ENCODE measurements around the gene TENM3.

The TENM3 gene

DNA sequence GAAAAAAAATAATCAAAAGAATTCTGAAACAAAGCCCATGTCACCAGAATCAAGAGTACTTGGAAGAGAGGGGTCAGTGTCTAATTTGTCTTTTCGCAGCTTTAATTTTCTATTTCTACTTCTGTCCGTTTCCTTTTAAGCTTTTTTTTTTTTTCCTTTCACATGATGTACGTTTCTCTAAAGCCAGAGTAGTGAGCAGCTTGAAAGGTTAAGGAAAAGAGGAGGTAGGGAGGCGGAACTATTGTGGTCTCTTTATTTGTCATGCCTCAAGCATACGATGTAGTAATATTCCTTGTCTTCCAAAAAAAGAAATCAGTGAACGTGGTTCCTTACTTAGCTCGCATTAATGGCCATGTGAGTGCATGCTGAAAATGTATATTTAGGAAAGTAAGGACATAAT is 311.5 kb downstream of the TENM3 start:
- no peak overlapping the region for H3K4me3 ChIP-seq (ENCODE audit: low read depth, low read length)
- TF ChIP-seq, protein P1, sequence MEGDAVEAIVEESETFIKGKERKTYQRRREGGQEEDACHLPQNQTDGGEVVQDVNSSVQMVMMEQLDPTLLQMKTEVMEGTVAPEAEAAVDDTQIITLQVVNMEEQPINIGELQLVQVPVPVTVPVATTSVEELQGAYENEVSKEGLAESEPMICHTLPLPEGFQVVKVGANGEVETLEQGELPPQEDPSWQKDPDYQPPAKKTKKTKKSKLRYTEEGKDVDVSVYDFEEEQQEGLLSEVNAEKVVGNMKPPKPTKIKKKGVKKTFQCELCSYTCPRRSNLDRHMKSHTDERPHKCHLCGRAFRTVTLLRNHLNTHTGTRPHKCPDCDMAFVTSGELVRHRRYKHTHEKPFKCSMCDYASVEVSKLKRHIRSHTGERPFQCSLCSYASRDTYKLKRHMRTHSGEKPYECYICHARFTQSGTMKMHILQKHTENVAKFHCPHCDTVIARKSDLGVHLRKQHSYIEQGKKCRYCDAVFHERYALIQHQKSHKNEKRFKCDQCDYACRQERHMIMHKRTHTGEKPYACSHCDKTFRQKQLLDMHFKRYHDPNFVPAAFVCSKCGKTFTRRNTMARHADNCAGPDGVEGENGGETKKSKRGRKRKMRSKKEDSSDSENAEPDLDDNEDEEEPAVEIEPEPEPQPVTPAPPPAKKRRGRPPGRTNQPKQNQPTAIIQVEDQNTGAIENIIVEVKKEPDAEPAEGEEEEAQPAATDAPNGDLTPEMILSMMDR (IDR thresholded peaks at IDR 0.05; ENCODE audit: low read depth, low read length): no peak

DNA sequence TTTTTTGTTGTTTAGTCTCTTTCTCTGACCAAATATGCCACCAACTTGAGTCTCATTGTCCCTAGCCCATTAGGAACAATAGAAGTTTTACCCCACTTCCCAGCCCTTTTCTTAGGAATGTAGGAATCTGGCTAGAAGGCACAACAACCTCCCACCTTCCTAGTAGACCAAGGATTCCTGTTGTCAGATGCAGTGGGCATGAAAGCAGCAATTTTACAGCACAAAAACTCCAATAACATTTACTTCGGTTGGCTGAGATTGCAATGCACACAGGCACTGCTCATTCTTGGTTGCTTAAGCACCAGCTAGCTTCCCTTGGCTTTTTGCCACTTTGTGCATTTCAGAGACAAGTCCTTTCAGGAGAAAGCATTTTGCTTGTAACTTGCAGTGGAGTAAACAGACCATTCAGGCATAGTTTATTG is 312.8 kb downstream of the TENM3 start:
- TF ChIP-seq, protein P1 (IDR thresholded peaks at IDR 0.05; ENCODE audit: low read depth, low read length): no peak

DNA sequence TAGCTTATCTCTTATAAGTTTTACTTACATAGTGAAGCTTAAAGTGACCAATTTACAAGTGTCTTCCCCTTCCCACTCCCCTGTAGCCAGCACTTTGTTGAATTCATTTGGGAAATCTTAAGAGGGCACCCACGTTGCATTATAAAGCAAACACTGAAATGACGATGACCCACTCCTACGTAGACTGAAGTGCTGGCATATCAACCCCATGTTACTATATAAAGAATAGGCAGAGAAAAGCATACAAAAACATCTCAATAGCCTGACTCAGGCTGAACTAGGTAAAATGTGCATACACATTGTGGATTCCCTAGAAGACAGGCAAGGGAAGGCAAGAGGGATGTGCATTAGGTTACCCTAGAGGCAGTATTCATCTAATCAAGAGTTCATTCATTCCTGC is 313.4 kb downstream of the TENM3 start:
- TF ChIP-seq, protein P1 (IDR thresholded peaks at IDR 0.05; ENCODE audit: low read depth, low read length): no peak
- peak overlapping the region; percentile 4; the same call in 1 of the 2 replicates for H3K4me3 ChIP-seq (ENCODE audit: low read depth, low read length)

More for the DNA sequence above, 312.8 kb downstream of the TENM3 start:
- no peak overlapping the region for H3K4me3 ChIP-seq (ENCODE audit: low read depth, low read length)

DNA sequence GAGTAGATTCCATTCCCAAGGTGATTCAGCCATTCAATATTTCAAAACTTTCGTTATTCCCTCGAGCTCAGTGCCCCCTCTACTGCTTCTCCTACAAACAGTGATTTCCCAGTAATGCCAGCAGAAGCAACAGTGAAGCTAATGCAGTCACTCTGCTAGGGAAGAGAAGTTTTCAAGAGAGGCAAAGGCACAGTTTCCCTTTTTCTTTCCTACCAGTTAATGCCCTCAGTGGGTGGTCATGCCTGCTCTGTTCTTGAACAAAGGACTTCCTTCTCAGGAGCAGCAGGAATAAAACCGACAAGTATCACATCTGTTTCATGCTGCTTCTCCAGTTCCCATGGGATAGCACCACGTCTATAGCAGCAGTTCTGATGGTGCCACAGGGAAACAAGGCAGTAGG is 317.2 kb downstream of the TENM3 start:
- H3K4me3 ChIP-seq (ENCODE audit: low read depth, low read length): no peak overlapping the region
- TF ChIP-seq, protein P1 (IDR thresholded peaks at IDR 0.05; ENCODE audit: low read depth, low read length): no peak

DNA sequence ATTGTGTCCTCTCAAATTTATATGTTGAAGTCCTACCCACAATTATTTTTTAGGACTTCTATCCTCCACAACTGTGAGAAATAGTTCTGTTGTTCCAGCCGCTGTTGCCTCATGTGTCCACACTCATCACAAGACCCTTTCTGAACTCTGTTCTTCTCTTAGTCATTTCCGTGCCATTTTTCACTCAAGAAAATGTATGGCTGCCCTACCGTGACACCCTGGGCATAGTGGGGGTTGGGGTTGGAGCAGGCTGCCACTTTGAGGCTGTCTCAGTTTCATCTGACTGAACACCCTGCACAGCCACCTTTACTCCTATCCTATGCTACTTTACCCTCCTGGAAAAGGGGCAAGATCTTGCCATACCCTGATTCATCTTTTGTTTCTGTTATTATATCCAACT is 319.1 kb downstream of the TENM3 start:
- TF ChIP-seq, protein P1 (IDR thresholded peaks at IDR 0.05; ENCODE audit: low read depth, low read length): no peak
- no peak overlapping the region for H3K4me3 ChIP-seq (ENCODE audit: low read depth, low read length)

DNA sequence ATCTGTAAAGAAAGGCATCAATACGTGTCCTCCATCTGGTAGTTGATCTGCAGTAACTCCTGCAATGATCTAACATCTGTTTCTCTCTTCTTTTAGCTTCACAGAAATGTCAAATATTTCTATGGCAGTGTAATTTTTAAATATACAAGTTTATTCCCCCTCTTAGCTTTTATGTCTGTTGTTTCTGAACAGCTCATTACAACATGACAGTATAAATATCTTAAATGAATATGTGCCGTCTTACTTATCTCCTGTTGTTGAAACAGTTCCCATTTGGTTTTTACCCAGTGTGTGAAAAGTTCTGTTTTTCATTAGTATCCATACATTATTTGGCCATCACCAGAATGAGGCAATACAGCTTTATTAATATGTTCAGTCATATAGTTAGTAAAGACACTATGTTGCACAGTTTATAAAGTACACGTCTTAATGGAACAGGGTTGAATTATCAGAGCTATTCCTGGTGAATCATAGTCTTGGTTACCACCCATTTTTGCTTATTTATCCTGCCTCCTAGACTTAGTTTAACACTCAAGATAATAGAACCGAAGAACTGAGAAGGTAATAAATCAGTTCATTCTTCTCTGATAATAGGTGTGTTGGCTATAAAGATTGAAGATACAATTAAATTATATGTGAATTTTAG is 321.6 kb downstream of the TENM3 start:
- TF ChIP-seq, protein P1 (IDR thresholded peaks at IDR 0.05; ENCODE audit: low read depth, low read length): no peak
- H3K4me3 ChIP-seq (ENCODE audit: low read depth, low read length): no peak overlapping the region

DNA sequence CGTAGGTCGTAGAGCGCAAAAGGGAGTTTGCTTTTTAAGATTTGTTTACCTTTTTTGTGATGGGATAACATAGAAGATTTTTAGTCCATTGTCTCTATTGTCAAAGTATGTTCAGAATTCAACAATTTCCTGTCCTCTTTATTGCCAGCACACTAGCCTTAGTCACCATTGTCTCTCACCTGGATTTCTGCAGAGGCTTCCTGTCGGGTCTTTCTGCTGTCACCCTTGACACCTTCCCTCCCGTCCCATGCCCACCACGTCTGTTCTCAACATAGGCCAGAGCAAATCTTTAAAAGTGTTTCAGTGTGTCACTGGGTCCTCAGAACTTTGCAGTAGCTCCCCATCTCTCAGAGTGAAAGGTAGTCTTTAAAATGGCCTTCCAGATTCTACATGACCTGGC is 323.9 kb downstream of the TENM3 start:
- TF ChIP-seq, protein P1 (IDR thresholded peaks at IDR 0.05; ENCODE audit: low read depth, low read length): no peak
- no peak overlapping the region for H3K4me3 ChIP-seq (ENCODE audit: low read depth, low read length)
